ENCODE measurements around the gene ZNF678. TPM values are rescaled to one million over a fixed set of nuclear protein-coding genes. Genes with fewer than 3 reads are reported as not detected.

ZNF678 gene
- total RNA-seq, 1 donor from 2014 or later = 19.5 TPM

- TF ChIP-seq, protein P1, sequence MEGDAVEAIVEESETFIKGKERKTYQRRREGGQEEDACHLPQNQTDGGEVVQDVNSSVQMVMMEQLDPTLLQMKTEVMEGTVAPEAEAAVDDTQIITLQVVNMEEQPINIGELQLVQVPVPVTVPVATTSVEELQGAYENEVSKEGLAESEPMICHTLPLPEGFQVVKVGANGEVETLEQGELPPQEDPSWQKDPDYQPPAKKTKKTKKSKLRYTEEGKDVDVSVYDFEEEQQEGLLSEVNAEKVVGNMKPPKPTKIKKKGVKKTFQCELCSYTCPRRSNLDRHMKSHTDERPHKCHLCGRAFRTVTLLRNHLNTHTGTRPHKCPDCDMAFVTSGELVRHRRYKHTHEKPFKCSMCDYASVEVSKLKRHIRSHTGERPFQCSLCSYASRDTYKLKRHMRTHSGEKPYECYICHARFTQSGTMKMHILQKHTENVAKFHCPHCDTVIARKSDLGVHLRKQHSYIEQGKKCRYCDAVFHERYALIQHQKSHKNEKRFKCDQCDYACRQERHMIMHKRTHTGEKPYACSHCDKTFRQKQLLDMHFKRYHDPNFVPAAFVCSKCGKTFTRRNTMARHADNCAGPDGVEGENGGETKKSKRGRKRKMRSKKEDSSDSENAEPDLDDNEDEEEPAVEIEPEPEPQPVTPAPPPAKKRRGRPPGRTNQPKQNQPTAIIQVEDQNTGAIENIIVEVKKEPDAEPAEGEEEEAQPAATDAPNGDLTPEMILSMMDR (IDR thresholded peaks at IDR 0.05; ENCODE audit: unreplicated experiment) = no peak
- no peak for DNase-seq (ENCODE audit: low spot score)
- H3K9me3 Mint-ChIP-seq (ENCODE audit: unreplicated experiment) = peaks cover 55% of the 10 kb centered on the region
- peak overlapping the region; percentile 64 for H3K4me3 Mint-ChIP-seq (ENCODE audit: unreplicated experiment)
- no peak overlapping the region for H3K27ac Mint-ChIP-seq (ENCODE audit: unreplicated experiment)
- H3K4me1 Mint-ChIP-seq (ENCODE audit: unreplicated experiment) = no peaks in the 10 kb centered on the region
- H3K27me3 Mint-ChIP-seq (ENCODE audit: unreplicated experiment) = peaks cover 8% of the 10 kb centered on the region
- peaks cover 88% of the 10 kb centered on the region for H3K36me3 Mint-ChIP-seq (ENCODE audit: low read depth, unreplicated experiment)
These were observed 91.1 kb downstream of the ZNF678 start for GRCh38 chr1:227654431-227654830.

DNA sequence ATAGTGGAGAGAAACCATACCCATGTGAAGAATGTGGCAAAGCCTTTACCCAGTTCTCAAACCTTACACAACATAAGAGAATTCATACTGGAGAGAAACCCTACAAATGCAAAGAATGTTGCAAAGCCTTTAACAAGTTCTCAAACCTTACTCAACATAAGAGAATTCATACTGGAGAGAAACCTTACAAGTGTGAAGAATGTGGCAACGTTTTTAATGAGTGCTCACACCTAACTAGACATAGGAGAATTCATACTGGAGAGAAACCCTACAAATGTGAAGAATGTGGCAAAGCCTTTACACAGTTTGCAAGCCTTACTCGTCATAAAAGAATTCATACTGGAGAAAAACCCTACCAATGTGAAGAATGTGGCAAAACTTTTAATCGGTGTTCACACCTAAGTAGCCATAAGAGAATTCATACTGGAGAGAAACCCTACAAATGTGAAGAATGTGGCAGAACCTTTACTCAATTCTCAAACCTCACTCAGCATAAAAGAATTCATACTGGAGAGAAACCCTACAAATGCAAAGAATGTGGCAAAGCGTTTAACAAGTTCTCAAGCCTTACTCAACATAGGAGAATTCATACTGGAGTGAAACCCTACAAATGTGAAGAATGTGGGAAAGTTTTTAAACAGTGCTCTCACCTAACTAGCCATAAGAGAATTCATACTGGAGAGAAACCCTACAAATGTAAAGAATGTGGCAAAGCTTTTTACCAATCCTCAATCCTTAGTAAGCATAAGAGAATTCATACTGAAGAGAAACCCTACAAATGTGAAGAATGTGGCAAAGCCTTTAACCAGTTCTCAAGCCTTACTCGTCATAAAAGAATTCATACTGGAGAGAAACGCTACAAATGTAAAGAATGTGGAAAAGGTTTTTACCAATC lies 91.7 kb downstream of the ZNF678 start:
- peaks cover 86% of the 10 kb centered on the region for H3K36me3 Mint-ChIP-seq (ENCODE audit: low read depth, unreplicated experiment)
- H3K9me3 Mint-ChIP-seq (ENCODE audit: unreplicated experiment) = peaks cover 54% of the 10 kb centered on the region
- TF ChIP-seq, protein P1 (IDR thresholded peaks at IDR 0.05; ENCODE audit: unreplicated experiment) = no peak
- H3K4me1 Mint-ChIP-seq (ENCODE audit: unreplicated experiment) = no peaks in the 10 kb centered on the region
- peak overlapping the region; percentile 64 for H3K4me3 Mint-ChIP-seq (ENCODE audit: unreplicated experiment)
- H3K27me3 Mint-ChIP-seq (ENCODE audit: unreplicated experiment) = peaks cover 8% of the 10 kb centered on the region
- no peak overlapping the region for H3K27ac Mint-ChIP-seq (ENCODE audit: unreplicated experiment)
- no peak for DNase-seq (ENCODE audit: low spot score)

DNA sequence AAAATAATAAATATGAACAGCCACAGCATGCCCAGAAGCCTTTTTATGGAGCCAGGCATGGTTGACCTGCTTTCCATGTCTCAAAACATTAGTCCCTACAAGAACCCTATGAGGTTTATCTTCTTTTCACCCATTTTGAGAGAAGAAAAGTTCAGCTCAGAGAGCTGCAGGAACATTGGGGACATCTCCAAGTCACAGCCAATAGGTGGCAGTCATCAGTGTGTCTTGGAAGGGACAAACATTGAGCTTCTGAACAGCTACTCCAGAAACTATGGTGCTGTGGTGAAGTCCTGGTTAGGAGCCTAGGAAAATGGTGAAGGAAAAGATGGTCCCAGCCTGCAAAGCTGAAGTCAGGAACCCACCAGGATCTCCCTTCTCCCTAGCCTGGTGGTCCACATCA lies 98.1 kb downstream of the ZNF678 start:
- TF ChIP-seq, protein P1 (IDR thresholded peaks at IDR 0.05; ENCODE audit: unreplicated experiment) = no peak
- peak overlapping the region; percentile 81 for H3K4me3 Mint-ChIP-seq (ENCODE audit: unreplicated experiment)
- DNase-seq (ENCODE audit: low spot score) = no peak
- peaks cover 8% of the 10 kb centered on the region for H3K27me3 Mint-ChIP-seq (ENCODE audit: unreplicated experiment)
- no peaks in the 10 kb centered on the region for H3K4me1 Mint-ChIP-seq (ENCODE audit: unreplicated experiment)
- H3K9me3 Mint-ChIP-seq (ENCODE audit: unreplicated experiment) = peaks cover 51% of the 10 kb centered on the region
- no peak overlapping the region for H3K27ac Mint-ChIP-seq (ENCODE audit: unreplicated experiment)
- H3K36me3 Mint-ChIP-seq (ENCODE audit: low read depth, unreplicated experiment) = peaks cover 70% of the 10 kb centered on the region

GRCh38 chr1:227662933-227663332 lies 99.6 kb downstream of the ZNF678 start:
- TF ChIP-seq, protein P1 (IDR thresholded peaks at IDR 0.05; ENCODE audit: unreplicated experiment) = no peak
- Mint-ChIP-seq H3K27ac (ENCODE audit: unreplicated experiment) (no peak overlapping the region), H3K27me3 (ENCODE audit: unreplicated experiment) (peaks cover 7% of the 10 kb centered on the region), H3K36me3 (ENCODE audit: low read depth, unreplicated experiment) (peaks cover 63% of the 10 kb centered on the region), H3K4me1 (ENCODE audit: unreplicated experiment) (no peaks in the 10 kb centered on the region), H3K4me3 (ENCODE audit: unreplicated experiment) (no peak overlapping the region), H3K9me3 (ENCODE audit: unreplicated experiment) (peaks cover 47% of the 10 kb centered on the region)
- DNase-seq (ENCODE audit: low spot score) = no peak

- Mint-ChIP-seq H3K9me3 (ENCODE audit: unreplicated experiment) (peaks cover 39% of the 10 kb centered on the region), H3K27me3 (ENCODE audit: unreplicated experiment) (peaks cover 10% of the 10 kb centered on the region), H3K4me1 (ENCODE audit: unreplicated experiment) (no peaks in the 10 kb centered on the region), H3K4me3 (ENCODE audit: unreplicated experiment) (no peak overlapping the region), H3K27ac (ENCODE audit: unreplicated experiment) (no peak overlapping the region), H3K36me3 (ENCODE audit: low read depth, unreplicated experiment) (peaks cover 41% of the 10 kb centered on the region)
- no peak for DNase-seq (ENCODE audit: low spot score)
- TF ChIP-seq, protein P1 (IDR thresholded peaks at IDR 0.05; ENCODE audit: unreplicated experiment) = no peak
These were observed 102.9 kb downstream of the ZNF678 start for GRCh38 chr1:227666286-227666685.

Measured in endothelial cell (in vitro differentiated cells).